ENCODE results near the gene CMYA5.

GRCh38 chr5:79794347-79794746 is 104.7 kb downstream of the CMYA5 start:
- no peak for TF ChIP-seq CTCF (IDR thresholded peaks at IDR 0.05)
- TF ChIP-seq POLR2A (IDR thresholded peaks at IDR 0.05), result no peak
